Measurements from ENCODE around the gene ACP2. TPM values are rescaled to one million over a fixed set of nuclear protein-coding genes. Genes with fewer than 3 reads are reported as not detected.

Gene ACP2
- total RNA-seq, 1 experiment from 2014 or later = 18.7 TPM

GRCh38 chr11:47216121-47216798 lies 32.4 kb downstream of the ACP2 start:
- ChIA-PET POLR2A (interaction anchor here (0.5 to 3.4 kb wide), 6 partner anchors 12 to 155 kb away, joined by 3 to 114 read pairs (median 8); partner anchors contain the start of genes NR1H3 and PACSIN3), CTCF (interaction anchor here (0.6 to 3.7 kb wide), 8 partner anchors 18 to 336 kb away, joined by 3 to 65 read pairs (median 26); partner anchors contain the start of genes ACP2 and NR1H3)
- DNase-seq (ENCODE audit: low spot score) (no peak), ATAC-seq (no peak)
- TF ChIP-seq MXD4 (CRISPR knock-in tag; IDR thresholded peaks at IDR 0.05; ENCODE audit: borderline replicate concordance) (no peak), NFATC4 (CRISPR knock-in tag; IDR thresholded peaks at IDR 0.05) (no peak), CBFB (CRISPR knock-in tag; IDR thresholded peaks at IDR 0.05; ENCODE audit: low read depth) (no peak), GTF2I (CRISPR knock-in tag; conservative IDR thresholded peaks at IDR 0.05) (no peak), ZNF512 (CRISPR knock-in tag; IDR thresholded peaks at IDR 0.05; ENCODE audit: borderline replicate concordance) (no peak), SMAD4 (CRISPR knock-in tag; IDR thresholded peaks at IDR 0.05) (no peak), TP53 (CRISPR knock-in tag; IDR thresholded peaks at IDR 0.05) (no peak), TCF7 (CRISPR knock-in tag; IDR thresholded peaks at IDR 0.05; ENCODE audit: low read depth) (no peak)
- H3K27ac Mint-ChIP-seq = peak overlapping the region; percentile 99
- peaks cover 29% of the 10 kb centered on the region for H3K4me1 Mint-ChIP-seq
- H3K4me3 Mint-ChIP-seq = peak overlapping the region; percentile 97
- no peaks in the 10 kb centered on the region; the same call in 1 of the 2 replicates for H3K27me3 Mint-ChIP-seq (ENCODE audit: low read depth)
- no peaks in the 10 kb centered on the region for H3K9me3 Mint-ChIP-seq
- H3K36me3 Mint-ChIP-seq = peaks cover 30% of the 10 kb centered on the region

GRCh38 chr11:47215366-47215910 lies 33.2 kb downstream of the ACP2 start:
- peak; percentile 4 for ATAC-seq
- no peak for DNase-seq (ENCODE audit: low spot score)
- Mint-ChIP-seq H3K27me3 (ENCODE audit: low read depth) (no peaks in the 10 kb centered on the region; the same call in 1 of the 2 replicates), H3K9me3 (no peaks in the 10 kb centered on the region), H3K4me1 (peaks cover 29% of the 10 kb centered on the region), H3K4me3 (peak overlapping the region; percentile 97), H3K36me3 (peaks cover 27% of the 10 kb centered on the region), H3K27ac (peak overlapping the region; percentile 99)
- TF ChIP-seq, protein P1, sequence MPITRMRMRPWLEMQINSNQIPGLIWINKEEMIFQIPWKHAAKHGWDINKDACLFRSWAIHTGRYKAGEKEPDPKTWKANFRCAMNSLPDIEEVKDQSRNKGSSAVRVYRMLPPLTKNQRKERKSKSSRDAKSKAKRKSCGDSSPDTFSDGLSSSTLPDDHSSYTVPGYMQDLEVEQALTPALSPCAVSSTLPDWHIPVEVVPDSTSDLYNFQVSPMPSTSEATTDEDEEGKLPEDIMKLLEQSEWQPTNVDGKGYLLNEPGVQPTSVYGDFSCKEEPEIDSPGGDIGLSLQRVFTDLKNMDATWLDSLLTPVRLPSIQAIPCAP (CRISPR knock-in tag; IDR thresholded peaks at IDR 0.05) = no peak
- TF ChIP-seq, protein P2, sequence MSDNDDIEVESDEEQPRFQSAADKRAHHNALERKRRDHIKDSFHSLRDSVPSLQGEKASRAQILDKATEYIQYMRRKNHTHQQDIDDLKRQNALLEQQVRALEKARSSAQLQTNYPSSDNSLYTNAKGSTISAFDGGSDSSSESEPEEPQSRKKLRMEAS (CRISPR knock-in tag; IDR thresholded peaks at IDR 0.05) = 0 out of 2 replicates have a peak, but pooled peaks have one; percentile 3
- TF ChIP-seq FOXK1 (CRISPR knock-in tag; IDR thresholded peaks at IDR 0.05) (peak; percentile 29; the same call in 1 of the 2 replicates), KAT7 (CRISPR knock-in tag; IDR thresholded peaks at IDR 0.05; ENCODE audit: borderline replicate concordance) (0 out of 2 replicates have a peak, but pooled peaks have one; percentile 26), ZNF232 (CRISPR knock-in tag; IDR thresholded peaks at IDR 0.05) (no peak), GABPB1 (CRISPR knock-in tag; IDR thresholded peaks at IDR 0.05) (0 out of 2 replicates have a peak, but pooled peaks have one; percentile 6)
- TF ChIP-seq, protein P3, sequence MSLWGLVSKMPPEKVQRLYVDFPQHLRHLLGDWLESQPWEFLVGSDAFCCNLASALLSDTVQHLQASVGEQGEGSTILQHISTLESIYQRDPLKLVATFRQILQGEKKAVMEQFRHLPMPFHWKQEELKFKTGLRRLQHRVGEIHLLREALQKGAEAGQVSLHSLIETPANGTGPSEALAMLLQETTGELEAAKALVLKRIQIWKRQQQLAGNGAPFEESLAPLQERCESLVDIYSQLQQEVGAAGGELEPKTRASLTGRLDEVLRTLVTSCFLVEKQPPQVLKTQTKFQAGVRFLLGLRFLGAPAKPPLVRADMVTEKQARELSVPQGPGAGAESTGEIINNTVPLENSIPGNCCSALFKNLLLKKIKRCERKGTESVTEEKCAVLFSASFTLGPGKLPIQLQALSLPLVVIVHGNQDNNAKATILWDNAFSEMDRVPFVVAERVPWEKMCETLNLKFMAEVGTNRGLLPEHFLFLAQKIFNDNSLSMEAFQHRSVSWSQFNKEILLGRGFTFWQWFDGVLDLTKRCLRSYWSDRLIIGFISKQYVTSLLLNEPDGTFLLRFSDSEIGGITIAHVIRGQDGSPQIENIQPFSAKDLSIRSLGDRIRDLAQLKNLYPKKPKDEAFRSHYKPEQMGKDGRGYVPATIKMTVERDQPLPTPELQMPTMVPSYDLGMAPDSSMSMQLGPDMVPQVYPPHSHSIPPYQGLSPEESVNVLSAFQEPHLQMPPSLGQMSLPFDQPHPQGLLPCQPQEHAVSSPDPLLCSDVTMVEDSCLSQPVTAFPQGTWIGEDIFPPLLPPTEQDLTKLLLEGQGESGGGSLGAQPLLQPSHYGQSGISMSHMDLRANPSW (CRISPR knock-in tag; conservative IDR thresholded peaks at IDR 0.05; ENCODE audit: low read depth) = no peak
- TF ChIP-seq, protein P4, sequence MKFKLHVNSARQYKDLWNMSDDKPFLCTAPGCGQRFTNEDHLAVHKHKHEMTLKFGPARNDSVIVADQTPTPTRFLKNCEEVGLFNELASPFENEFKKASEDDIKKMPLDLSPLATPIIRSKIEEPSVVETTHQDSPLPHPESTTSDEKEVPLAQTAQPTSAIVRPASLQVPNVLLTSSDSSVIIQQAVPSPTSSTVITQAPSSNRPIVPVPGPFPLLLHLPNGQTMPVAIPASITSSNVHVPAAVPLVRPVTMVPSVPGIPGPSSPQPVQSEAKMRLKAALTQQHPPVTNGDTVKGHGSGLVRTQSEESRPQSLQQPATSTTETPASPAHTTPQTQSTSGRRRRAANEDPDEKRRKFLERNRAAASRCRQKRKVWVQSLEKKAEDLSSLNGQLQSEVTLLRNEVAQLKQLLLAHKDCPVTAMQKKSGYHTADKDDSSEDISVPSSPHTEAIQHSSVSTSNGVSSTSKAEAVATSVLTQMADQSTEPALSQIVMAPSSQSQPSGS (CRISPR knock-in tag; IDR thresholded peaks at IDR 0.05; ENCODE audit: borderline replicate concordance, low read depth) = no peak
- ChIA-PET POLR2A (interaction anchor here (0.6 to 3.4 kb wide), 15 partner anchors 10 to 354 kb away, joined by 3 to 114 read pairs (median 7); partner anchors contain the start of genes ACP2, NR1H3, PACSIN3 and PSMC3), CTCF (interaction anchor here (0.7 to 3.7 kb wide), 17 partner anchors 11 to 303 kb away, joined by 3 to 65 read pairs (median 7); partner anchors contain the start of genes ACP2 and NR1H3)
